NCI-H2227 (cell line): Measurements from ENCODE around the gene TXNL4B.
"Not testable (repeated sequence)": the region's sequence is repeated elsewhere in the genome, so short reads cannot be mapped to it uniquely, and the experiment has no call there.

Experiments
- DNase-seq: peaks from one replicate; lab custom pipeline; 2025; ENCODE audit not compliant: unreplicated experiment; lab: John Stamatoyannopoulos, UW

TXNL4B gene

DNA sequence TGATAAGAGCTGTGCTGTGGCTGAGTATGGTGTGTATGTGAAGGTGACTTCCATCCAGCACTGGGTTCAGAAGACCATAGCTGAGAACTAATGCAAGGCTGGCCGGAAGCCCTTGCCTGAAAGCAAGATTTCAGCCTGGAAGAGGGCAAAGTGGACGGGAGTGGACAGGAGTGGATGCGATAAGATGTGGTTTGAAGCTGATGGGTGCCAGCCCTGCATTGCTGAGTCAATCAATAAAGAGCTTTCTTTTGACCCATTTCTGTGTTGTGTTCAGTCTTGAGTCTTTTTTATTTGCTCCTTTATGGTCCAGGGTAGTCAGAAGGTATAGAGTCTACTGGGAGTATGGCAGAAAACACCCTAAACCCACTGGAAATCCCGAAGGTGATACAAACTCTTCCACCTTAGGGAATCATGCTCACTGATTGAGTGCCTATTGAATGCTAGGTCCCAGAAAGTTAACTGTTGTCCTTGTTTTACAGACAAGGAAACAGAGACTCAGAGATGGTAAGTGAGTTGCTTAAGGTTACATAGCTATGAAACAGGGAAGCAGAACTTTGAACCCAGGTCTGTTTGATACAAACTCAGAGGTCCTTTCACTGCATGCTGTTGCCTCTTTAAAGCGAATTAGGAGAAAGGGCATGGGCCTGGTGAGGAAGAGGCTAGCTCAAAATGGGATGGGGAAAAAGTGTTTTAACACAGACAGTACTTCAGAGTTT is 16.3 kb downstream of the TXNL4B start:
- not testable (repeated sequence) for DNase-seq

GRCh38 chr16:72075067-72075466 is 18.4 kb downstream of the TXNL4B start:
- not testable (repeated sequence) for DNase-seq

DNA sequence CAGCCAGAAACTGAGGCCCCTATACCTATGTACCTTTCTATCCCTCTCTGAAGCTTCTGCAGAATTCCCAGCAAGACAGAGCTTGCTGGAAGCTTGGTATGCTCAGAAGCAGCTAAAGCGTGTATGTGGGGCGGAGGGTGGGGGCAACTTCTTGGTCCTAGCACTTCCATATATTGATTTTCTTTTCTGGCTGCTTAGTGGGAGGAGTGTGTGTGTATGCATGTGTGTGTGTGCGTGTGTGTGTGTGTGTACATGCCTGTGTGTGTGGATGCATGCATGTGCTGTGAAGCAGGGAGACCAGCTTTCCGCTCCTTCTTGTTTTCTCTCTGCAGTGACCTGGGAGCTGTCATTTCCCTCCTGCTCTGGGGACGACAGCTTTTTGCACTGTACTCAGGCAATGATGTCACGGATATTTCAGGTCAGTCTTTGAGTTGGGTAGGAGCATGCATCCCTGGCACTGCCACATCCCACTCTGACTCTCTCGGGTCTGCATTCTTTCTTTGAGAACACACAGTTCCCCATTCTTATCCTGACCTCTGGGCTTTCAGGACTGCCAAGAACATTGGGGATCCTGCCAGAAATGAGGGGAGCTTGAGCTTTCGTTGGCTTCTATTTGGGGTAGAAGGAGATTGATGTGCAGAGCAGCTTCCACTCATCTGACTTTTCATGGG is 19.7 kb downstream of the TXNL4B start:
- no peak for DNase-seq

GRCh38 chr16:72072514-72073342 is 20.7 kb downstream of the TXNL4B start:
- no peak for DNase-seq

DNA sequence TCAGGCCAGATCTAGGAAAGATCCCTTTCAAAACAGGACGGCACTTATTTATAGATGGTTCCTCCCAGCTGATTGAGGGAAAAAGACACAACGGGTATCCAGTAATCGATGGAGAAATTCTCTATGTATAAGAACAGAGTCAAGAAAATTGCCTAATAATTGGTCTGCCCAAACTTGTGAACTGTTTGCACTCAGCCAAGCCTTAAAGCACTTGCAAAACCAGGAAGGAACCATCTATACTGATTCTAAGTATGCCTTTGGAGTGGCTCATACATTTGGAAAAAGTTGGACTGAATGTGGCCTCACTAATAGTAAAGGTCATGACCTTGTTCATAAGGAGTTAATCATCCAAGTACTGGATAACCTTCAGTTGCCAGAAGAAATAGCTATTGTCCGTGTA is 24.5 kb downstream of the TXNL4B start:
- DNase-seq: no peak

GRCh38 chr16:72066747-72067146 is 26.7 kb downstream of the TXNL4B start:
- DNase-seq: peak; percentile 21

- no peak for DNase-seq
These were observed 29.0 kb downstream of the TXNL4B start for GRCh38 chr16:72064361-72064894.

GRCh38 chr16:72061564-72061963 is 31.9 kb downstream of the TXNL4B start:
- no peak for DNase-seq

GRCh38 chr16:72060405-72060804 is 33.0 kb downstream of the TXNL4B start:
- no peak for DNase-seq

- DNase-seq: not testable (repeated sequence)
These were observed 34.4 kb downstream of the TXNL4B start for GRCh38 chr16:72059060-72059459.

GRCh38 chr16:72057313-72057712 is 36.1 kb downstream of the TXNL4B start:
- DNase-seq: not testable (repeated sequence)

DNA sequence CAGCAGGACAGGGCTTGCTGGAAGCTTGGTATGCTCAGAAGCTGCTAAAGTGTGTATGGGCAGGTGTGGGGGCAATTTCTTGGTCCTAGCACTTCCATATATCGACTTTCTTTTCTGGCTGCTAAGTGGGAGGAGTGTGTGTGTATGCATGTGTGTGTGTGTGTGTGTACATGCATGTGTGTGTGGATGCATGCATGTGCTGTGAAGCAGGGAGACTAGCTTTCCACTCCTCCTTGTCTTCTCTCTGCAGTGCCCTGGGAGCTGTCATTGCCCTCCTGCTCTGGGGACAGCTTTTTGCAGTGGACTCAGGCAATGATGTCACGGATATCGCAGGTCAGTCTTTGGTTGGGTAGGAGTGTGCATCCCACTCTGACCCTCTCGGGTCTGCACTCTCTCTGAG is 37.5 kb downstream of the TXNL4B start:
- no peak for DNase-seq

GRCh38 chr16:72054254-72054847 is 39.1 kb downstream of the TXNL4B start, which contains the start of gene HP:
Gene HP (plus strand): TSS chr16:72054505. CDS start chr16:72054653, 148 bp downstream.
- DNase-seq: not testable (repeated sequence)

GRCh38 chr16:72051818-72052217 is 41.6 kb downstream of the TXNL4B start:
- no peak for DNase-seq

GRCh38 chr16:72050769-72051464 is 42.5 kb downstream of the TXNL4B start:
- DNase-seq: no peak

- DNase-seq: no peak
These were observed 44.3 kb downstream of the TXNL4B start for GRCh38 chr16:72049110-72049509.

GRCh38 chr16:72044825-72045359 is 48.5 kb downstream of the TXNL4B start:
- DNase-seq: no peak

- no peak for DNase-seq
These were observed 49.1 kb downstream of the TXNL4B start for GRCh38 chr16:72044296-72044695.

GRCh38 chr16:72043539-72043938 is 49.9 kb downstream of the TXNL4B start:
- no peak for DNase-seq

DNA sequence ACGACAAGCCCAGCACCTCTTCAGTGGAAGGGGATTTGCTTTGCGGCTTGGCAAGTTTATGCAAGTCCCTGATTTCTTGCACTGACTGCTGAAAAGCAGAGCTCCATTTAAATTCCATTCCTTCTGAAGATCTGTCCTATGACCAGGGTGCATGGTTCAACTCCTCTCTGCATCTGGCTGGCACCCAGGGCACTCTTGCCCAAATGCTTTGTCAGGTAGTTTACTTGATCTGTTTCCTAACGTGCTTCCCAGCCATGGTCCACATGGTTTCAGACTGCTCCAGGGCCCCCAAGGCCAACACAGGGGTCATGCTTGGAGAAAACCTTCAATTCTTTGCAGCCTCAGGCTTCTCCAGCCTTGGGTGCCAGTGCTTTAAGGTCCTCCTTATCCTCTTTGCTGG is 50.4 kb downstream of the TXNL4B start:
- no peak for DNase-seq
